Panc1 (cell line): ENCODE results near the gene DCHS2.

Source experiments
- POLR2AphosphoS5 ChIP-seq: IDR thresholded peaks from 2 replicates; pipeline ENCODE4 v1.6.1; 2012; ENCODE audit warnings: mild to moderate bottlenecking, low read depth, low read length, moderate library complexity
- TCF7L2 ChIP-seq: IDR thresholded peaks from 2 replicates; pipeline ENCODE4 v1.6.1; 2011; ENCODE audit warnings: mild to moderate bottlenecking, low read depth, low read length, inconsistent platforms
- TF ChIP-seq, protein P1 (sequence below): fragments of 450-650 bp; IDR thresholded peaks from 2 replicates; pipeline ENCODE4 v1.5.1; 2017; ENCODE audit warnings: mild to moderate bottlenecking

GRCh38 chr4:154376486-154376885 is 115.1 kb downstream of the DCHS2 start:
- no peak for TF ChIP-seq POLR2AphosphoS5
- TF ChIP-seq, protein P1, sequence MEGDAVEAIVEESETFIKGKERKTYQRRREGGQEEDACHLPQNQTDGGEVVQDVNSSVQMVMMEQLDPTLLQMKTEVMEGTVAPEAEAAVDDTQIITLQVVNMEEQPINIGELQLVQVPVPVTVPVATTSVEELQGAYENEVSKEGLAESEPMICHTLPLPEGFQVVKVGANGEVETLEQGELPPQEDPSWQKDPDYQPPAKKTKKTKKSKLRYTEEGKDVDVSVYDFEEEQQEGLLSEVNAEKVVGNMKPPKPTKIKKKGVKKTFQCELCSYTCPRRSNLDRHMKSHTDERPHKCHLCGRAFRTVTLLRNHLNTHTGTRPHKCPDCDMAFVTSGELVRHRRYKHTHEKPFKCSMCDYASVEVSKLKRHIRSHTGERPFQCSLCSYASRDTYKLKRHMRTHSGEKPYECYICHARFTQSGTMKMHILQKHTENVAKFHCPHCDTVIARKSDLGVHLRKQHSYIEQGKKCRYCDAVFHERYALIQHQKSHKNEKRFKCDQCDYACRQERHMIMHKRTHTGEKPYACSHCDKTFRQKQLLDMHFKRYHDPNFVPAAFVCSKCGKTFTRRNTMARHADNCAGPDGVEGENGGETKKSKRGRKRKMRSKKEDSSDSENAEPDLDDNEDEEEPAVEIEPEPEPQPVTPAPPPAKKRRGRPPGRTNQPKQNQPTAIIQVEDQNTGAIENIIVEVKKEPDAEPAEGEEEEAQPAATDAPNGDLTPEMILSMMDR: no peak
- no peak for TF ChIP-seq TCF7L2
